ENCODE measurements around the gene PIEZO1.
A peak's percentile ranks its signal among the peaks of the same experiment; 100 is the strongest.

The PIEZO1 gene

DNA sequence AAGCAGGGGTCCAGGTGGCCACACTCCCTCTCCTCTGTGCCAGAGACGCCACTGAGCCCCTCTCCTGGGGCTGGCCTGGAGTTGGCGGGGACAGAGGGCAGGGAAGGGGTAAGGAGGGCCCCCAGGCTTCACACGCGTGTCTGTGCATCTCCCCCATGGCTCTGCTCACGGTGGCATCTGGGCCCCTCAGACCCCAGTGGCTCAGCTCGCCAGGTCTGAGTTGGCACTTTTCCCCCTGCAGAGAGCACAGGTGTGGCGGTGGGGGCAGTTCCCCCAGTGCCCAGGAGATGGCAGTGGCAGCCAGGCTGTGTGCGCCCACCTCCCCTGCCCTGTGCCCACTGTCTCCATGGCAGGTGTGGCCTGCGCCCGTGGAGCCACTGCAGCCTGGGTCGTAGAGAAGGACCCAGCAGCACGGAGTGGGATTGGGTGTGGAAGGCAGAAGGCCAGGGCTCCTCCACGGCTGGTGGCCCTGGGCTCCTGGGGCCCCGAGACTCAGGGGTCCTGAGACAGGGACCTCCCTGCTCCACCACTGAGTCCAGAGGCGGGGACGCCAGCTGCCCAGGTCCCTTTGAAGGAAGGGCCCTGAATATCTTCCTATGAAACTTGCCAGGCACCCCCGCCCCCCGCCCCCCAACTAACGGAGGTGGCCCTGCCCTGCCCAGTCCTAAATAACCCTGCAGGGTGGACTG is 31.0 kb upstream of the PIEZO1 start:
- DNase-seq: no peak

DNA sequence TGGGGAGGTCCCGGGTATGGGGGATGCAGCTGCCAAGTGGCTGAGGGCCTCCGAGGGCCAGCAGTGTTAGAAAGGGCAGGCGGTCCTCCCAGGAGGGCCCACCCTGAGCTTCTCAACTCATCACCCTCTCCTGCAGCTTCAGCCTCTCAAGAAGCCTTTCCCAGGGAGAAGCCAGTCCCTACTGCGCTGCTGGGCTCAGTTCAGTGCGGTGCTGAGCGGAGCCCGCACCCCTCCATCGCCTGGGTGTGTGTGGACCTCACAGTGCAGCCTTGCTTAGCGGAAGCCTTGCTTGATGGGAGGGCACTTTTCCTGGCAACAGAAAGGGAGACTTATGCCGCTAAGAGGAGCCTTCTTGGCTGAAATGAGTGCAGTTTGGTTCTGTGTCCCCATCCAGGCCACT is 30.2 kb upstream of the PIEZO1 start:
- DNase-seq: no peak

DNA sequence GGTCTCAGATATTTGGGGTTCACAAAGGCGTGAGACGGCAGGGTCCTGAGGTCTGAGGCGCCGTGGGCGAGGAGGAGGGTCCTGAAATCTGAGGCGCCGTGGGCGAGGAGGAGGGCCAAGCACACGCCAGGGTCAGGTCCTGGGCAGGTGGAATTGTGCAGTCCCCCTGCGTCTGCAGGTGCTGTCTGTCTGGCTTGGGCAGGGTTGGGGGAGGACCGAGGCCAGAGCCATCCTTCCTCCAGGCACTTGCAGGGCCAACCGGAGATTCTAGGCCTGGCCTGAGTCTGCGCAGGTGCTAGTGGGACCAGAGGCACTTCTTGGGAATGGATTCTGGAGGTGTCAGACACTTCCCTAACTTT is 29.1 kb upstream of the PIEZO1 start:
- no peak for DNase-seq

DNA sequence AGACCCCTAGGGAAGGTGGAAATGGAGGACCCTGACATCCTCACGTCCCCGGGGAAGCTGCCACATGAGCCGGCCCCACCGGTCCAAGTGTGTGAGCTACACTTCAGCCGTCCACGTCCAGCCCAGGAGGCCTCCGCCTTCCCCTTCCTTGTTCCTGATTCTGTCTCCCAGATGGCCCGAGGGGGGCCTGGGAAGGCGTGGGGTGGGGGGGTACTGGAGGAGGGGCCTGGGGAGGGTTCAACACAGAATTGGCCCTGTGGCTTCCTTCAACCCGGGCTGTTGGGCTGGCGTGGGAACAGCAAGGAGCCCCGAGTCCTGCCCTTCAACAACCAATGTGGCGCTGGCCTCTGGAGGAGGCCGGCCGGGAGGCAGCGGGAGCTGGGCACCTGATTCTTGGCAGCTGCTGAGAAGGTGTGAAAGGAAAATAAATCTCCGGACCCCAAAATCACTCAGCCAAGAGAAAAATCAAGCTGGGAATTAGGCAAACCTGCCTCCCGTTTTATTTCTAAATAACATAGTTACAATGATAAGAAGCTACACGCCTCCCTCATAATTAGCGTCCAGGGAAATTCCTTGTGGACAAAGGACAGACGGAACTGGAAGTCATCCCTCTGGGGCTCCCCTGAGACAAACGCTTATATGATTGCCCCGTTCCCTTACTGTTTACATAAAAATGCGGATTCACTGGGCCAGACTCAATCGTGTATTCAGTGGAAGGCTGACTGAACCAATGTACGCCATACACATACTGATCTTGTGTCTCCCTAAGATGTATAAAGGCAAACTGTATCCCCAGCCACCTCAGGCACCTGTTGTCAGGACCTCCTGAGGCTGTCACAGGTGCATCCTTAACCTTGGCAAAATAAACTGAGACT is 28.5 kb upstream of the PIEZO1 start:
- no peak for DNase-seq

DNA sequence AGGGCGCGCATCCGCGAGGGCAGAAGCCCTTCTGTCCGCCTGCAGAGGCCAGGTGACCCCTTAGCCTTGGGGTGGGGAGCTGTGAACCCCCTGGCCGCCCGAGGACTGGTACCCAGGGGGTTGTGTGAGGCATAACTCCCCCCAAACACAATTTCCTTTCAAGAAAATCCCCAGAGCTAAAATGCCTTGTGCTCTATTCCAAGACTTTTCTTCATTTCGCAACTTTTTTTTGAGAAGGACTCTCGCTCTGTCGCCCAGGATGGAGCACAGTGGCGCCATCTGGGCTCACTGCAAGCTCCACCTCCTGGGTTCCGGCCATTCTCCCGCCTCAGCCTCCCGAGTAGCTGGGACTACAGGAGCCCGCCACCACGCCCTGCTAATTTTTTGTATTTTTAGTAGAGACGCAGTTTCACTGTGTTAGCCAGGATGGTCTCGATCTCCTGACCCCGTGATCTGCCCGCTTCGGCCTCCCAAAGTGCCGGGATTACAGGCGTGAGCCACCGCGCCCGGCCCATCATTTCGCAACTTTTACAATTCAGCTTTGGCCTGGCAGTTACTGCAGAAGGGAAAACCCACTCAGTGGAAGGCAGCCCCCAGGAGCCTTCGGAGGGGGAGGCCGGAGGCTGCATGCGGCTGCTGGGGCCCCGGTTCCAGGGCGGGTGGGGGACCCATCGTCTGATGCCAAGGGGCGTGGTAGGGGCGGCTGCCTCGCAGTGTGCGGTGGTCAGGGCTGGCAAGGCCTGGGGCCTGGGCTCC is 27.7 kb upstream of the PIEZO1 start:
- DNase-seq: no peak

DNA sequence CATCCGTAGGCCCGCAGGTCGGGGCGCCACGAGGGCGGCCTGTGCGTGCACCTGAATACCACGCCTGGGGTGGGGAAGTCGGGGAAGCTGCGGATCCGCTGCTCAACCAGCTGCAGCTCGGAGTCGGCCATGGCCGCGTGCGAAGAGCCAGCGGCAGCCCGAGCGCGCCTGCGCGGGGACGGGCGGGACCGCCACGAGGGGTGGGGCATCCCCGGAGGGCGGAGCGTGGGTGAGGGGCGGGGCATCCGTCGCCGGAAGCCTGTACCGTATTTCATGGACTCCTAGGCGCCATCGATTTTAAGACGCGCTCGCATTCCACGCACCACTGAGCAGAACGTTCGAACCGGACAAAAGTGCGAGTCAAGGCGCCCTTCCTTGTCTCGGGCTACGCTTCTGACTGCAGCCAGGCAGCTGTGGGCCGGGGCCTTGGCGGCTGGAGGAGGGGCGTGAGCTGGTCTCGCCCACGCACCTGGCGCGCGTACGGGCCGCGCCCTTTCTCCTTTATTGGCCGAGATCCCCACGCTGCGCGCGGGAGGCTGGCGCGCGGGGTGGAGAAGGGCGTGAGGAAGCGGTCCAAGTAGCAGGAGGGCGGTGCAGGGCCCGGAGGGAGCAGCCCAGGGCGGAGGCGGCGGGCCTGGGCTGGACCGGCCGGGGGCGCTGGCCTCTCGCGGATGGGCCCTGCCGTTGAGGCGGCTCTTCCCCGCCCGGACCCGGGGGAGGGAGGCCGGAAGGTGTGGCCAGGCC is 26.9 kb upstream of the PIEZO1 start, which contains the start of gene APRT:
APRT (minus strand) TSS at position 160 of the 744 bp plus-strand sequence; CDS start at position 131, 29 bp downstream.
- peak; percentile 65 to 71 for DNase-seq

DNA sequence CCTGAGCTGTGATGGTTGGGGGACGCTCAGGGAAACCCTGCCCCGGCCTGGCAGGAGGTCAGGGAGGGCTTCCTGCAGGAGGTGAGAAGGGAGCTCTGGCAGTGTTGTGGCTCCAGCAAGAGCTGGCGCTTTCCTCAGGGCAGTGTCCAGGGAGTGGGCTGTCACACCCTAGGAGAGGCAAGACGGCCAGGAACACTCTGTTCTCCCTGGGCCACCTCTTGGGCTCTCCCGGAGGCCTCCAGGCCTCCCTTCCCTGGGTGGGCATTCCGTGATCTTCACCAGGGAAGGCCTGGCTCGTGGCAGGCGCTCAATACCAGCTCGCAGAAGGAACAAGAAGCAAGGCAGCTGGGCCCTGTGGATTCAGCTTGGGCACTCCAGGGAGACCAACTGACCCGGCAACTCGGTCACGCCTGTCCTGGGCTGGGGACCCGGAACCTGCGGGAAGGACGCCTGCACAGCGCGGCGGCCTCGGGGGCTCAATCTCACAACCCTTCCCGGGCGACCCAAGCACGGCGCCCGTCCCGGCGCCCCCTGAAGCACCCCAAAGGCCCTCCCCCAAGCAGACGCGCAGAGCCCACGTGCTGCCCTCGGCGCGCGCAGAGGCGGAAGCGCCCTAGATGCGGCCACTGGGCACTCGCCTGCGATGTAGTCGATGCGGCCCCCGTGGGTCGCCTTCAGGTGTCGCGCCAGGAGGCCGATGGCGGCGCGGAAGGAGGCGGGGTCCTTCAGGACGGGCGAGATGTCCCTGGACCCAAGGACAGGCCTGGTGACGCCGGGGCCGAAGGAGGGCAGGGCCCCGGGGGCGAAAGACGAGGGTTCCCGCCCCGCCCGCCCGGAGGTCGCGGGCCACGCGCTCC is 26.1 kb upstream of the PIEZO1 start:
- DNase-seq: peak in 1 of 2 experiments; percentile 15

DNA sequence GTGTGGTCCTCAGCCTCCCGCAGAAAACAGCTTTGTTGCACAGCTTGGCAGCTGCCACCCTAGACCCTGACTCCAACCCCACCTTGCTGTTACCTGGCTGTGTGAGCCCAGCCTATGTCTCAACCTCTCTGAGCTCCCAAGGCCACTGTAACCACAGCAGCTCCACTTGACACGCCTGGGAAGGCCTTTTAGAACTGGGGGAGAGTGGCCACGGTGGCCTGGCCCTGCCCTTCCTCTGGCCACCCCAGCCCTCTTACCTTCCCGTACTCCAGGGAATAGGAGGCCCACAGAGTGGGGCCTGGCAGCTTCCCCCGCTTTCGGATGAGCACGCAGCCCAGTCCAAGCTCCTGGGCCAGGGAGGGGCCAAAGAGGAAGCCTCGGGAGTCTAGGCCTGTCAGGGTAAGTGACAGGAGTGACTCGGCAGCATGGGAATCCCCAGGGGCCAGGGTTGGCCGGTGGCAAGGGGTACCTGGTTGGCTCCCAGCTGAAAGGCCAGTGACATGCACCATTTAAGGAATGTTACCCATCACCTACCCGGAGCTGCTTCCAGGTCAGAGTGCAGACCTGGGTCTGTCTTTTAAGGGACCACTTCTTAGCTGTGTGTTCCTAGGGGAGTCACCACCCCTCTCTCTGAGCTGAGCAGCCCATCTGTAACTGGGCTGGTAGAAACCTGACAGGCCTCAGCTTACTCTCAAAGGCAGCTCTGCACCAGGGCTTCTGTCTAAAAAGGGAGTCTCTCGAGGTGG is 25.3 kb upstream of the PIEZO1 start:
- no peak for DNase-seq

DNA sequence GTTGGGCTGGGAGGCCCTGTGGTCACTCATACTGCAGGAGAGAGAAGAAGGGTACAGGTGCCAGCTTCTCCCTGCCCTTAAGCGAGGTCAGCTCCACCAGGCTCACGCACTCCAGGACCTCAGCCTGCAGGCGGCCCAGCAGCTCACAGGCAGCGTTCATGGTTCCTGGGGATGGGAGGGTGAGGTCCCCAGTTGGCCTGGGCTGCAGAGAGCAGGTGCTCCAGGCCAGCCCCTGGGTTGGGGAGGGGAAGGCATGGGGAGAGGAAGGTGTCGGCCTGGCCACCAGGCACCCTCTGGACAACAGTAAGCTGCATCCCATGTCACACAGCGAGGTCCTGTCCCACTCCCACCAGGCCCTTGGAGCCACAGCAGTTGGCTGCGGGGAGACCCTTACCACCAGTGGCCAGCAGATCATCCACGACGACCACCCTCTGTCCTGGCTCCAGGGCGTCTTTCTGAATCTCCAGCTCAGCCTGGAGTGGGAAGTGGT is 24.7 kb upstream of the PIEZO1 start:
- DNase-seq: no peak

DNA sequence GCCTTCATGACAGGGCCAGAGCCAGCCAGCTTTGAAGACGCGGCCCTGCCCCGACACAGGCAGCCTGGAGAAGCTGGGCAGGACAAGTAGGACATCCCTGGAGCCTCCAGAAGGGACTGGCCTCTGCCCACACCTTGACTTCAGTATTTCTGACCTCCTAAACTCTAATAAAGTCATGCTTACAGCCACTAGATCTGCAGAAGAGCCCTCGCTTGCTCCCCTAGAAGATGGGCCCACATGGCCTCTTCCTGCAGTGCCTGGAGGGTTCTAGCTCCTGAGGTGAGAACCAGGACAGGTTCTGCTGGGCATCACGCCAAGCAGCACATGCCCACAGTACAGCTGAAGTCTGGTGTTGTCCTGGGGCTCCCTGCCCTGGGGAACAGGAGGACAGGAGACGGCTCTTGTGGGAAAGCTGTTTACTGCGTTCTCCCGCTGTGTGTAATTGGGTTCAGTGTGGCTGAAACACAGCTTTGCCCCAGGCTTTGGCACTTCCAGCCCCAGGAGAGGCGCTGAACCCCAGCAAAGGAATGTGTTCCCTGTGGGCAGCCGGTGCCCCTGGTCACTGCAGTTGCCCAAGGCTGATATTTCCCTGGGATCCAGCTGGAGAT is 24.2 kb upstream of the PIEZO1 start:
- DNase-seq: no peak

DNA sequence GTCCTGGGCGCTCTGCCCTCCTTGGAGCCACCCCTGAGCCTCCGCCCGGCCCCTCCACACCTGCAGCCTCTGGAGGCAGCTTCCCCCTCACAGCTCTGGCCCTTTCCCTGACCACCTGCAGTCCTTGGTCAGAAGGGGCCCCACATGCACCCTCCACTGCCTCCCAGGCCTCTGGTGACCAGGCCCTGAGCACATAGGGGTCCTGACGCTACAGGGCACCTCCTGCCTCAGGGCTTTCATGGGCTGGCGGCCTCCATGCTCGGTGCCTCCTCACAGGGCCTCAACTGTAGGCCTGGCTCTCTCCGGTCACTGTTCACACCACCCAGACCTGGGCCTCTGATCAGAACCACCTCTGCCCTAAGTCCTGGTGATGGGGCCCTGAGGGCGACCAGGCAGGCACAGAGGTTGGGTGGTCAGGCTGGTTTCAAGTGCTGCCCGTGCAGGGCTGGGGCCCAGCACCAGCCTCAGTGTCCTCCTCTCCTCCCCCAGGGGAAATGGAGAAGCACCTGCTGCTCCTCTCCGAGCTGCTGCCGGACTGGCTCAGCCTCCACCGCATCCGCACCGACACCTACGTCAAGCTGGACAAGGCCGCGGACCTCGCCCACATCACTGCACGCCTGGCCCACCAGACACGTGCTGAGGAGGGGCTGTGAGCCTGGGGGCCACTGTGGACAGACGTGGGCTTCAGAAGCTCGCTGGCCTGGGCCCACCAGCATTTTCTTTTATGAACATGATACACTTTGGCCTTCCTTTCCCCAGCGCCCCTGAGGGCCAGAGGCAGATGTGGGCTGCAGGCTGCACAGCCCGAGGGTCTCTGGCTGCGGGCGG is 22.8 kb upstream of the PIEZO1 start:
- no peak for DNase-seq

DNA sequence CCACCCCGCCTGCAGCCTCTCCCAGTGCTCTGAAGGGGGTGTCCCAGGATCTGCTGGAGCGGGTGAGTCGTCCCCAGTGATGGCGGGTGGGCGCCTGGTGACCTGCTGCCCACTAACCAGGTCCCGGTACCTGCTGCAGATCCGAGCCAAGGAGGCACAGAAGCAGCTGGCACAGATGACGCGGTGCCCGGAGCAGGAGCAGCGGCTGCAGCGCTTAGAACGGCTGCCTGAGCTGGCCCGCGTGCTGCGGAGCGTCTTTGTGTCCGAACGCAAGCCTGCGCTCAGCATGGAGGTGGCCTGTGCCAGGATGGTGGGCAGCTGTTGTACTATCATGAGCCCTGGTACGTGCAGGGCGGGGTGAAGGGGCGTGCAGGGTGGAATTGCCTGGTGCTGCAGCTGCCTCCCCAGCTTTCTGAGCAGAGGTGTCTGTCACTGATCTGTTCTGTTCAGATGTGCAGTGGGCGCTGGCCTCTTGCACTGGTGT is 22.2 kb upstream of the PIEZO1 start:
- DNase-seq: no peak

DNA sequence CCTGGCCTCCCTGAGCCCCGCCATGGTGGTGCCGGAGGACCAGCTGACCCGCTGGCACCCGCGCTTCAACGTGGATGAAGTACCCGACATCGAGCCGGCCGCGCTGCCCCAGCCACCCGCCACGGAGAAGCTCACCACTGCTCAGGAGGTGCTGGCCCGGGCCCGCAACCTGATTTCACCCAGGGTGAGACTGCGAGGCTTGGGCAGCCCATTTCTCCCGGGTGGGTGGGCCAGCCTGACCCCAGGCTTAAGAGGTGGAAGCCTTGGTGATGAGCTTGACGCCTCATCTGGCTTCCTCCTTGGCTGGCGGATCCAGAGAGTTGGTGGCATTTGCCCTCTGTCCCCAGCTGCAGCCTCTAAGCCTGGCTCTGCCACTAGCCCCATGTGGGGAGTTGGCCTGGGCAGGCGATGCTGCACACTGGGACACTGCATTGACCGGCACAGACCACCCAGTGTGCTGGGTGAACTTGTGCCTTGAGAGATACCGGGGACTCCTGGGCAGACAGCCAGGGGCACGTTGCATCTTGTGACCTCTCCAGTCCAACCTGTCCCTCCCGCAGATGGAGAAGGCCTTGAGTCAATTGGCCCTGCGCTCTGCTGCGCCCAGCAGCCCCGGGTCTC is 21.6 kb upstream of the PIEZO1 start:
- no peak for DNase-seq

DNA sequence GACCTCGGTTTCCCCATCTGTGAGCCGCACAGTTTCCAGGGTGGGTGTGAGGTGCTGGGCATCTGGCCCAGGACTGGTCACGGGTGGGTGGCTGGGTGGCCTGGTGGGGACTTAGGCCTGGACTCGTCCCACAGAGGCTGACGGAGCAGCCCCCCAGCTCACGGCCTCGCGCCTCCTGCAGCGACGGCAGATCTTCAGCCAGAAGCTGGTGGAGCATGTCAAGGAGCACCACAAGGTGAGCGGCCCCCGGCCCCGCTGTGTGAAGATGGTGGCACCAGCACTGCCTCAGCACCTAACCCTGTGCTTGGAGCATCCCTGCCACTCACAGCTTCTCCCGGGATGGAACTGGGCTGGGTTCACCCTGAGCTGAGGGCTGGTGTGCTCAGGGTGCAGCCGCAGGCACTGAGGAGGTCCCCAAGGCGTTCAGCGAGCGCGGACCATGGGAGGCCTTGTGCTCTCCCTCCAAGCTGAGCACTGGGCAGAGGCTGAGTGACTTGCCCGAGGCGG is 20.9 kb upstream of the PIEZO1 start:
- no peak for DNase-seq

DNA sequence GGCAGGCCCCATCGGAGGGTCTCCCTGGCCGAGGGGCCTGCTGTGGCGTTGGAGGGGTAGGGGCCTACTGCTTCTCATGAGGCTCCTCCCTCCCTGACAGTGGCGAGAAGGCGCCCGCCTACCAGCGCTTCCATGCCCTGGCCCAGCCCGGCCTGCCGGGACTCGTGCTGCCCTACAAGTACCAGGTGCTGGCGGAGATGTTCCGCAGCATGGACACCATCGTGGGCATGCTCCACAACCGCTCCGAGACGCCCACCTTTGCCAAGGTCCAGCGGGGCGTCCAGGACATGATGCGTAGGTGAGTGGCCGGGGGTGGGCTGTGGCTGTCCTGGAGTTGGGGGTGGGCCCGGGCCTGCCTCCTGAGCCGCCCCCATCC is 20.3 kb upstream of the PIEZO1 start:
- no peak for DNase-seq

DNA sequence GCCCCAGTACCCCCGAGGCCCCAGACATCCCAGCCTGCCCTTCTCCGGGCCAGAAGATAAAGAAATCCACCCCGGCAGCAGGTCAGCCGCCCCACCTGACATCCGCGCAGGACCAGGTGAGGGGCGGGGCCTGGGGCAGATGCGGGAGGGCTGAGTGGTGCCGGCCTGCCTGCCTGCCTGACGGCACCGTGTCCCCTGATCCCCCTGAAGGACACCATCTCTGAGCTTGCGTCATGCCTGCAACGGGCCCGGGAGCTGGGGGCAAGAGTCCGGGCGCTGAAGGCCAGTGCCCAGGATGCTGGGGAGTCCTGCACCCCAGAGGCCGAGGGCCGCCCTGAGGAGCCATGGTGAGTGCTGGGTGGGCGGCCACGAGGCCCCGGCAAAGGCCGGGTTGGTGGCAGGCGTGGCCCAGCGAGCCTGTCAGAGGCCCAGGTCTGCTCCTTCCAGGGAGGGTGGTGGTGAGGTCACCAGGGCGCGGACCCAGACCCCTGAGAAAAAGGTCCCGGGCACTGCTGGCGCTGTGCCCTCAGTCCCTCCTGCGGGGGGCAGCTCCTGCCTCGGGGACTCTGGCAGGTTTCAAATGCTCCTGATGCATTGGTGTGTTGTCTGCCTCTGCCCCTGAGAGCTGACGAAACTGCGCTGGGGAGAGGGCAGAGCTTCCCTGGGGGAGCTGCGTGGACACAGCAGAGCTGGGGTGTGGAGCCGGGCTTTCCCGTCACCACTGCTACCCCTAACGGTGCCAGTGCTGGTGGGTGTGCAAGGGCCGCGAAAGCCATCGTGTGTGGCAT is 19.7 kb upstream of the PIEZO1 start:
- no peak for DNase-seq

DNA sequence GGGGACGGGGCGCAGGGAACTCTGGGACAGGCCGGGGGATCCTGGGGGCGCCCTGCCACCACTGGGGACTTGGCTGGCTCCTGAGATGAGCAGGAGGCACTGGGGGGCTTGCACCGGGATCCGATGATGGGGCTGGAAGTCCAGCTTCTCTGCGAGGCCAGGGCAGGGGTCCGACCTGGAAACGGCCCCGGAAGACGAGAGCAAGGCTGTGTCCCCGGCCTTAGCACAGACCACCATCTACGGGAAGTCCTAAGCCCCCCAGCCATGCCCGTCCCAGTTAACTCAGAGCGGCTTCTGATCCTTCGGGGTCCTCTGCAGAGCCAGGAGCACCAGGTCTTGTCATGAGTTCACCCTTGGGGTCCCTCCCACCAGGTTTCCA is 19.1 kb upstream of the PIEZO1 start:
- DNase-seq: no peak
